Endothelial cell of umbilical vein (primary cell): ENCODE data around the gene DOCK1.

Experiments
- EZH2 ChIP-seq: IDR thresholded peaks from 2 replicates; pipeline ENCODE4 v1.6.1; 2012; ENCODE audit warnings: borderline replicate concordance, low read depth, mild to moderate bottlenecking, moderate library complexity, low read length, inconsistent platforms; ENCODE audit not compliant: severe bottlenecking
- POLR2A ChIP-seq: IDR thresholded peaks from 2 replicates; pipeline ENCODE4 v1.6.1; 2012; ENCODE audit warnings: low read depth, mild to moderate bottlenecking, control low read depth, low read length
- POLR2AphosphoS5 ChIP-seq: IDR thresholded peaks from 2 replicates; pipeline ENCODE4 v1.6.1; 2012; ENCODE audit warnings: low read depth, mild to moderate bottlenecking, control low read depth, low read length, moderate library complexity; ENCODE audit not compliant: insufficient read depth
- TF ChIP-seq, protein P1 (sequence below), 2 donors: IDR thresholded peaks; 1 replicate in 1 of 2; 2 replicates in 1 of 2; pipeline ENCODE4 v1.5.1; 2011; ENCODE audit warnings: low read length in 2 of 2, mild to moderate bottlenecking in 2 of 2, moderate library complexity in 2 of 2, control low read depth in 1 of 2, inconsistent platforms in 1 of 2, low read depth in 1 of 2; ENCODE audit not compliant: insufficient read depth in 1 of 2; ENCODE audit errors: extremely low read depth in 1 of 2

DNA sequence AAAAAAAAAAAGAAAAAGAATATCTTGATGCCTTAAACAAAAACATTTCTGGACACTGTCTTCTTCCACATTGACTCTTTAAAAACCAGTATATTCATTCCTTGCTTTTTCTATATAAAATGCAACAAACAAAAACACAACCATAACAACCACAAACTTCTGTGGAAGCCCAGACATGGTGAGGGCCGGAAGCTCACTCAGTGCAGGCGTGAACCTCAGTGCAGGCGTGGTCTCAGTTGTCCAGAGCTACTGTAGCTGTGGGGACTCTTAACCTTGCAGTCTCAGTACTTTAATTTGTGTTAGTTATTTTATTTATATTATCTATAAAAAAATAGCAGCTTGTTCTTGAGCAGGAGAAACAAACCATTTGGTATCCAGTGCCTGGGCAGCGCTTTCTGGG, 131.8 kb downstream of the DOCK1 start:
- TF ChIP-seq POLR2AphosphoS5 (no peak), POLR2A (no peak), EZH2 (no peak)
- TF ChIP-seq, protein P1, sequence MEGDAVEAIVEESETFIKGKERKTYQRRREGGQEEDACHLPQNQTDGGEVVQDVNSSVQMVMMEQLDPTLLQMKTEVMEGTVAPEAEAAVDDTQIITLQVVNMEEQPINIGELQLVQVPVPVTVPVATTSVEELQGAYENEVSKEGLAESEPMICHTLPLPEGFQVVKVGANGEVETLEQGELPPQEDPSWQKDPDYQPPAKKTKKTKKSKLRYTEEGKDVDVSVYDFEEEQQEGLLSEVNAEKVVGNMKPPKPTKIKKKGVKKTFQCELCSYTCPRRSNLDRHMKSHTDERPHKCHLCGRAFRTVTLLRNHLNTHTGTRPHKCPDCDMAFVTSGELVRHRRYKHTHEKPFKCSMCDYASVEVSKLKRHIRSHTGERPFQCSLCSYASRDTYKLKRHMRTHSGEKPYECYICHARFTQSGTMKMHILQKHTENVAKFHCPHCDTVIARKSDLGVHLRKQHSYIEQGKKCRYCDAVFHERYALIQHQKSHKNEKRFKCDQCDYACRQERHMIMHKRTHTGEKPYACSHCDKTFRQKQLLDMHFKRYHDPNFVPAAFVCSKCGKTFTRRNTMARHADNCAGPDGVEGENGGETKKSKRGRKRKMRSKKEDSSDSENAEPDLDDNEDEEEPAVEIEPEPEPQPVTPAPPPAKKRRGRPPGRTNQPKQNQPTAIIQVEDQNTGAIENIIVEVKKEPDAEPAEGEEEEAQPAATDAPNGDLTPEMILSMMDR (IDR thresholded peaks at IDR 0.05; ENCODE audit: extremely low read depth in 1 of 2, insufficient read depth in 1 of 2, low read depth in 1 of 2, low read length in 2 of 2): no peak
